ENCODE results near the gene ASXL1.

DNA sequence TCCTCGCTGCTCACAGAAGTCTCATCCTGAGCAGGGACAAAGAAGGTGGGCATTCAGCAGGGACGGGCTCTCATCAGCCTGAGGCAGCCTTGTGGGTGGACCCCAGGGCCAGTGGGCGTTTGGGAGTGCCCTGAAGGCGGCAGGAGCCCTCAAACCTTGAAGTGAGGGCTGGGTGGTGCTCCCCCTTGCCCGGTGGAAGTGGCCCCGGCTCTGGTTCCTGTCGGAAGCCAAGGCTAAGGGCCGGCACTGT, 116.5 kb downstream of the ASXL1 start:
- TF ChIP-seq POLR2AphosphoS5 (IDR thresholded peaks at IDR 0.05; ENCODE audit: low read depth, low read length) (no peak), SIN3A (IDR thresholded peaks at IDR 0.05; ENCODE audit: borderline replicate concordance, insufficient read depth, low read length) (no peak)

Measured in PFSK-1 (cell line).